Spinal cord (tissue), 10 donors: ENCODE measurements around the gene ESPL1. TPM values are rescaled to one million over a fixed set of nuclear protein-coding genes. Genes with fewer than 3 reads are reported as not detected.
A peak's percentile ranks its signal among the peaks of the same experiment; 100 is the strongest.

Experiments
- DNase-seq, 6 donors: peaks; one replicate each; pipeline versions ENCODE4 v3.0.0 to v3.0.0-alpha.2; 2013 to 2015; ENCODE audit warnings: low spot score in 6 of 6, low read depth in 4 of 6
- H3K27ac ChIP-seq: one replicate; pipeline ENCODE4 v1.5.1; 2013; ENCODE audit warnings: low read depth, low read length, control low read depth
- H3K27me3 ChIP-seq: one replicate; pipeline ENCODE4 v1.6.1; 2013; ENCODE audit warnings: low read length; ENCODE audit not compliant: control insufficient read depth, insufficient read depth
- H3K36me3 ChIP-seq: one replicate; pipeline ENCODE4 v1.6.1; 2013; ENCODE audit warnings: low read length; ENCODE audit not compliant: control insufficient read depth, insufficient read depth
- H3K4me1 ChIP-seq: one replicate; pipeline ENCODE4 v1.6.1; 2013; ENCODE audit warnings: low read length; ENCODE audit not compliant: control insufficient read depth, insufficient read depth
- H3K4me3 ChIP-seq: one replicate; pipeline ENCODE4 v1.5.1; 2013; ENCODE audit warnings: low read depth, low read length, control low read depth
- H3K9me3 ChIP-seq: one replicate; pipeline ENCODE4 v1.6.1; 2013; ENCODE audit warnings: low read length; ENCODE audit not compliant: control insufficient read depth, insufficient read depth
- WGBS: methylation state at CpG from one replicate; pipeline ENCODE4 v1.1.5; 2013; ENCODE audit warnings: missing lambda C conversion rate; ENCODE audit not compliant: insufficient coverage; 5-methylcytosine and 5-hydroxymethylcytosine counted together
- polyA plus RNA-seq, 2 donors: library from polyadenylated mRNA; unstranded; fragments of 120-200 nt; gene quantifications; one replicate each; pipeline ENCODE4 v1.2.1, GENCODE V29; 2013; ENCODE audit not compliant: insufficient read length in 2 of 2
- total RNA-seq, 2 donors: library from RNA; depleted of rRNA in 1 of 2; stranded (reverse); fragments of 120-200 nt in 1 of 2; fragments of >200 nt in 1 of 2; gene quantifications; one replicate each; pipeline versions ENCODE4 v1.2.3 to v1.2.4, GENCODE V29; 2013 to 2014
- donor health status: healthy.

ESPL1 gene
- total and polyA plus RNA-seq, 4 donors = 3.0 to 9.2 (median 5.2) TPM

- no peak for DNase-seq
- no peak overlapping the region for H3K27ac ChIP-seq
- H3K36me3 ChIP-seq = no peaks in the 10 kb centered on the region
- peaks cover 11% of the 10 kb centered on the region for H3K27me3 ChIP-seq
- H3K4me3 ChIP-seq = no peak overlapping the region
- no peaks in the 10 kb centered on the region for H3K9me3 ChIP-seq
- peaks cover 36% of the 10 kb centered on the region for H3K4me1 ChIP-seq
- no CpG with 5 or more reads among the region's 1 CpG for WGBS
Observed at GRCh38 chr12:53236443-53237111, 31.5 kb upstream of the ESPL1 start.

GRCh38 chr12:53239643-53240258 is 28.3 kb upstream of the ESPL1 start:
- Histone ChIP-seq H3K36me3 (no peaks in the 10 kb centered on the region), H3K4me1 (peaks cover 6% of the 10 kb centered on the region), H3K27me3 (peaks cover 2% of the 10 kb centered on the region), H3K9me3 (no peaks in the 10 kb centered on the region), H3K27ac (no peak overlapping the region), H3K4me3 (no peak overlapping the region)
- no peak for DNase-seq
- WGBS = 94% methylated on average over 7 of the region's 10 CpGs

- H3K4me3 ChIP-seq = no peak overlapping the region
- no peaks in the 10 kb centered on the region for H3K4me1 ChIP-seq
- H3K27ac ChIP-seq = no peak overlapping the region
- WGBS = 57% methylated on average over 10 of the region's 11 CpGs
- H3K9me3 ChIP-seq = no peaks in the 10 kb centered on the region
- no peaks in the 10 kb centered on the region for H3K36me3 ChIP-seq
- DNase-seq = no peak
- H3K27me3 ChIP-seq = peaks cover 2% of the 10 kb centered on the region
Observed at GRCh38 chr12:53241623-53242412, 26.3 kb upstream of the ESPL1 start.

GRCh38 chr12:53244337-53244736 is 23.8 kb upstream of the ESPL1 start:
- Histone ChIP-seq H3K4me3 (no peak overlapping the region), H3K36me3 (no peaks in the 10 kb centered on the region), H3K27ac (no peak overlapping the region), H3K4me1 (no peaks in the 10 kb centered on the region), H3K27me3 (peaks cover 2% of the 10 kb centered on the region), H3K9me3 (no peaks in the 10 kb centered on the region)
- DNase-seq = no peak
- WGBS = 22% methylated on average over 1 of the region's 1 CpG

- WGBS = 57% methylated on average over 1 of the region's 3 CpGs
Observed at GRCh38 chr12:53245286-53245685, 22.8 kb upstream of the ESPL1 start.

GRCh38 chr12:53251477-53252348 is 16.4 kb upstream of the ESPL1 start:
- Histone ChIP-seq H3K4me3 (peak overlapping the region; percentile 83), H3K27ac (peak overlapping the region; percentile 94), H3K4me1 (peaks cover 34% of the 10 kb centered on the region), H3K9me3 (no peaks in the 10 kb centered on the region), H3K36me3 (peaks cover 35% of the 10 kb centered on the region), H3K27me3 (no peaks in the 10 kb centered on the region)
- 1% methylated on average over 43 of the region's 51 CpGs for WGBS
- DNase-seq = peak in 5 of 6 donors; percentile 59 to 93 (median 76)

More at GRCh38 chr12:53245286-53245685, 22.8 kb upstream of the ESPL1 start:
- Histone ChIP-seq H3K4me3 (no peak overlapping the region), H3K9me3 (no peaks in the 10 kb centered on the region), H3K27ac (no peak overlapping the region), H3K4me1 (no peaks in the 10 kb centered on the region), H3K36me3 (no peaks in the 10 kb centered on the region), H3K27me3 (peaks cover 2% of the 10 kb centered on the region)
- DNase-seq = no peak

- Histone ChIP-seq H3K4me3 (peak overlapping the region; percentile 83), H3K4me1 (peaks cover 34% of the 10 kb centered on the region), H3K27me3 (no peaks in the 10 kb centered on the region), H3K27ac (peak overlapping the region; percentile 64), H3K9me3 (no peaks in the 10 kb centered on the region), H3K36me3 (peaks cover 35% of the 10 kb centered on the region)
- no peak for DNase-seq
- 7% methylated on average over 11 of the region's 19 CpGs for WGBS
Observed at GRCh38 chr12:53252349-53252916, 15.7 kb upstream of the ESPL1 start.

- no peak for DNase-seq
- Histone ChIP-seq H3K9me3 (no peaks in the 10 kb centered on the region), H3K27me3 (no peaks in the 10 kb centered on the region), H3K4me1 (peaks cover 34% of the 10 kb centered on the region), H3K27ac (no peak overlapping the region), H3K4me3 (peak overlapping the region; percentile 83), H3K36me3 (peaks cover 35% of the 10 kb centered on the region)
- 95% methylated on average over 13 of the region's 13 CpGs for WGBS
Observed at GRCh38 chr12:53253298-53253697, 14.8 kb upstream of the ESPL1 start.
